Gastroesophageal sphincter (tissue), 4 donors: ENCODE measurements around the gene TXNRD1. TPM values are rescaled to one million over a fixed set of nuclear protein-coding genes. Genes with fewer than 3 reads are reported as not detected.

Experiments used
- ATAC-seq: fragments of 150-250 bp; one replicate; pipeline ENCODE4 v1.9.1; 2016; ENCODE audit warnings: mild to moderate bottlenecking, moderate library complexity
- H3K27ac ChIP-seq, 4 donors: fragments of 200-600 bp; sonication (generic) in 3 of 4; 1 replicate in 3 of 4; 2 replicates in 1 of 4; pipeline ENCODE4 v1.5.1; 2016 to 2019
- H3K27me3 ChIP-seq: fragments of 200-600 bp; sonication (generic); one replicate; pipeline ENCODE4 v1.5.1; 2019
- H3K36me3 ChIP-seq, 2 donors: fragments of 200-600 bp; sonication (generic); one replicate each; pipeline ENCODE4 v1.5.1; 2019; ENCODE audit warnings: control low read depth in 1 of 2
- H3K4me1 ChIP-seq, 3 donors: fragments of 200-600 bp; sonication (generic); 1 replicate in 2 of 3; 2 replicates in 1 of 3; pipeline ENCODE4 v1.5.1; 2016 to 2019; ENCODE audit warnings: control low read depth in 2 of 3
- H3K4me3 ChIP-seq, 2 donors: fragments of 200-600 bp; sonication (generic); one replicate each; pipeline ENCODE4 v1.5.1; 2019; ENCODE audit warnings: mild to moderate bottlenecking in 1 of 2, moderate library complexity in 1 of 2
- H3K9me3 ChIP-seq, 3 donors: fragments of 200-600 bp; sonication (generic); one replicate each; pipeline ENCODE4 v1.5.1; 2017 to 2019; ENCODE audit warnings: control low read depth in 2 of 3
- EP300 ChIP-seq: sonication (generic); formaldehyde crosslinking; IDR thresholded peaks from one replicate; pipeline ENCODE4 v1.6.1; 2017; ENCODE audit warnings: antibody characterized with exemption, mild to moderate bottlenecking
- POLR2A ChIP-seq, 2 donors: fragments of 450-650 bp; IDR thresholded peaks; one replicate each; pipeline ENCODE4 v1.6.1; 2017; ENCODE audit warnings: antibody characterized with exemption in 2 of 2, mild to moderate bottlenecking in 2 of 2, moderate library complexity in 1 of 2
- POLR2AphosphoS5 ChIP-seq: sonication (generic); formaldehyde crosslinking; IDR thresholded peaks from one replicate; pipeline ENCODE4 v1.6.1; 2017; ENCODE audit warnings: antibody characterized with exemption
- WGBS, 2 donors: methylation state at CpG; one replicate each; pipeline ENCODE4 v1.1.5; 2018; ENCODE audit warnings: low coverage in 1 of 2; 5-methylcytosine and 5-hydroxymethylcytosine counted together
- total RNA-seq, 4 donors: library from RNA; depleted of rRNA; stranded (reverse); fragments of >200 nt; gene quantifications; one replicate each; pipeline ENCODE4 v1.1.0, GENCODE V29; 2016
- TF ChIP-seq, protein P1 (sequence below), 4 experiments: fragments of 200-600 bp in 2 of 4; fragments of 450-650 bp in 2 of 4; sonication (generic) in 1 of 4; IDR thresholded peaks; one replicate each; pipeline ENCODE4 v1.5.1; 2017 to 2019; ENCODE audit warnings: antibody characterized with exemption in 4 of 4, mild to moderate bottlenecking in 2 of 4, moderate library complexity in 2 of 4

The TXNRD1 gene
- total RNA-seq, 4 donors from 2014 or later: 230 to 458 (median 305) TPM

DNA sequence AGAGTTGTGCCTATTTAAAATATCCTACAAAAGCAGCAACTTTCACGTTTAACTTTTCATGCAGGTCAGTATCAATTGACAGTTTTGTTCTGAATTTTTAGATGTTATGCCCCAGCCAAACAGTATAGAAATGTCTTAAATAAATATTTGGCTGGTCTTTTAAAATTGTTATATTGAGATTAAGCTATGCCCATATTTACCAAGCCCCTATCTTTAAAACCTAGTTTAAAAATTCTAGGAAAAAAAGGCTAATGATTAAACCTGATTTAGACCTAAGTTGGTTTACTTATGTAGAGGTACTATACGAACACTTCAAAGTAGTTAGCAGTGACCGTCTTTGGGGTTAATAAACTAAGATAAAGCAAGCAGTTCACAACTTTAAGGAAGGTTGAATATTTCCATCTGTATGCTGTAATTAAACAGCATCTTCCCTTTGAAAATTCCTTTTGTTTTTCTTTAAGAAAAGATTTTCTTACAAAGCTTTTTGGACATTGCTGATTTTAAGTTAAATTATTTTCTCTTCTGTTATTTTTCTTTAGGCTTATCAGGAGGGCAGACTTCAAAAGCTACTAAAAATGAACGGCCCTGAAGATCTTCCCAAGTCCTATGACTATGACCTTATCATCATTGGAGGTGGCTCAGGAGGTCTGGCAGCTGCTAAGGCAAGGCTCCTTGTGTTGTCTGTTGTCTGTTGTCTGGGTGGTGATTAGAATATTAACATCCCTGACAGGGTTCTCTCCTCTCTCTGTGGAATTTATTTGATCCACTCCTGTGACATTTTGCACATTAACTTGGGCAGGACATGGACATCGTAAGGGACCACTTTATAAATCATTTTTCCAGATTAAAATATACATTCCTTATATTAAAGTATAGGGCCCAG, 95.4 kb downstream of the TXNRD1 start:
- peaks cover 0 to 62% of the 10 kb centered on the region in 2 donors for H3K36me3 ChIP-seq
- 69 to 80% methylated on average over 5 of the region's 5 CpGs for WGBS, 2 donors
- TF ChIP-seq POLR2A (IDR thresholded peaks at IDR 0.05) (no peak), EP300 (no peak), POLR2AphosphoS5 (no peak)
- TF ChIP-seq, protein P1, sequence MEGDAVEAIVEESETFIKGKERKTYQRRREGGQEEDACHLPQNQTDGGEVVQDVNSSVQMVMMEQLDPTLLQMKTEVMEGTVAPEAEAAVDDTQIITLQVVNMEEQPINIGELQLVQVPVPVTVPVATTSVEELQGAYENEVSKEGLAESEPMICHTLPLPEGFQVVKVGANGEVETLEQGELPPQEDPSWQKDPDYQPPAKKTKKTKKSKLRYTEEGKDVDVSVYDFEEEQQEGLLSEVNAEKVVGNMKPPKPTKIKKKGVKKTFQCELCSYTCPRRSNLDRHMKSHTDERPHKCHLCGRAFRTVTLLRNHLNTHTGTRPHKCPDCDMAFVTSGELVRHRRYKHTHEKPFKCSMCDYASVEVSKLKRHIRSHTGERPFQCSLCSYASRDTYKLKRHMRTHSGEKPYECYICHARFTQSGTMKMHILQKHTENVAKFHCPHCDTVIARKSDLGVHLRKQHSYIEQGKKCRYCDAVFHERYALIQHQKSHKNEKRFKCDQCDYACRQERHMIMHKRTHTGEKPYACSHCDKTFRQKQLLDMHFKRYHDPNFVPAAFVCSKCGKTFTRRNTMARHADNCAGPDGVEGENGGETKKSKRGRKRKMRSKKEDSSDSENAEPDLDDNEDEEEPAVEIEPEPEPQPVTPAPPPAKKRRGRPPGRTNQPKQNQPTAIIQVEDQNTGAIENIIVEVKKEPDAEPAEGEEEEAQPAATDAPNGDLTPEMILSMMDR (IDR thresholded peaks at IDR 0.05): no peak

DNA sequence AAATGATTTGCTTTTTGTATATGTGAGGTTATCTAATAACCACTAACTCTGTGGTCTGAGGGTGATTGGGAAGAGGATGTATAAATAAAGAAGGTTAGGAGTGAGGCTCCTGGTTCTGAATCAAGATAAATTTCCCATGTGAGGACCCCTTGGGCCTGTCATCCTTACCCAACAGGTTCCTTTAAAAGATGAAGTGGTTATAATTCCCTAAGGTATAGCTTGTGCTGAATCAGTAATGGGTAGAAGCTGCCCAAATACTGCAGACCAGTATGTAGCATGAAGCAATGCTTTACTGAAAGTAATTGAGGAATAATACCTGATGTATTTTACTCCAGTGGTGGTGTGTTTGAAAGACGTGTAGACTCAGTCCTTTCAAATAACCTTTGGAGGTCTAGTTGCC, 96.6 kb downstream of the TXNRD1 start:
- WGBS, 2 donors: 67% methylated on average over 1 of the region's 1 CpG
- Histone ChIP-seq H3K4me3 (no peak overlapping the region), H3K27ac (no peak overlapping the region), H3K9me3 (no peaks in the 10 kb centered on the region), H3K36me3 (peaks cover 0 to 74% of the 10 kb centered on the region in 2 donors), H3K27me3 (no peaks in the 10 kb centered on the region), H3K4me1 (peaks cover 0 to 21% (median 4%) of the 10 kb centered on the region in 3 donors)
- no peak for ATAC-seq
- TF ChIP-seq POLR2A (IDR thresholded peaks at IDR 0.05) (no peak), EP300 (no peak)

More for the DNA sequence above, 95.4 kb downstream of the TXNRD1 start:
- H3K4me1 ChIP-seq: peaks cover 5 to 33% (median 8%) of the 10 kb centered on the region in 3 donors
- no peak overlapping the region for H3K27ac ChIP-seq
- H3K4me3 ChIP-seq: no peak overlapping the region
- no peaks in the 10 kb centered on the region for H3K9me3 ChIP-seq
- H3K27me3 ChIP-seq: no peaks in the 10 kb centered on the region
- ATAC-seq: no peak

DNA sequence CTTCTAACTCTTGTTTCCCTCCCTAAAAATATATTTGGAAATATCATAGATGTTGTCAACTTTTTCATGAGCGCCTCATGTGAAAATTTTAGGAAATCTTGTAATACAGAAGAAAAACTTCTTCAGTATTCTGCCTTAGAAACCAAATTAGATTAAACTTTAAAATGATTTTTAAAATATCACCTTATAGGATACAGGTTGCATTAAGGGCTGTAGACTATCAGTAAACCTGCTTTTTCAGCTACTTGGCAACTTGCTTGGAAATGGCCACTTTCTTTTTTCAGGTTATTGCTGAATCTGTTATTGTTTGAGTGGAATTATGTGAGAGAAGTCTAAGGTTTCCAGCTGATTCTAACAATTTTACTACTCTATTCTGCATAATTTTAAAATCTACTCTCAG, 97.1 kb downstream of the TXNRD1 start:
- H3K27me3 ChIP-seq: no peaks in the 10 kb centered on the region
- no peak overlapping the region for H3K27ac ChIP-seq
- 88 to 100% methylated on average over 1 of the region's 1 CpG for WGBS, 2 donors
- H3K36me3 ChIP-seq: peaks cover 0 to 78% of the 10 kb centered on the region in 2 donors
- H3K4me1 ChIP-seq: peaks cover 0 to 16% (median 0%) of the 10 kb centered on the region in 3 donors
- H3K9me3 ChIP-seq: no peaks in the 10 kb centered on the region
- no peak for ATAC-seq
- no peak for TF ChIP-seq POLR2AphosphoS5
- TF ChIP-seq, protein P1 (IDR thresholded peaks at IDR 0.05): no peak
- TF ChIP-seq POLR2A (IDR thresholded peaks at IDR 0.05): no peak
- TF ChIP-seq EP300: no peak
- no peak overlapping the region for H3K4me3 ChIP-seq

DNA sequence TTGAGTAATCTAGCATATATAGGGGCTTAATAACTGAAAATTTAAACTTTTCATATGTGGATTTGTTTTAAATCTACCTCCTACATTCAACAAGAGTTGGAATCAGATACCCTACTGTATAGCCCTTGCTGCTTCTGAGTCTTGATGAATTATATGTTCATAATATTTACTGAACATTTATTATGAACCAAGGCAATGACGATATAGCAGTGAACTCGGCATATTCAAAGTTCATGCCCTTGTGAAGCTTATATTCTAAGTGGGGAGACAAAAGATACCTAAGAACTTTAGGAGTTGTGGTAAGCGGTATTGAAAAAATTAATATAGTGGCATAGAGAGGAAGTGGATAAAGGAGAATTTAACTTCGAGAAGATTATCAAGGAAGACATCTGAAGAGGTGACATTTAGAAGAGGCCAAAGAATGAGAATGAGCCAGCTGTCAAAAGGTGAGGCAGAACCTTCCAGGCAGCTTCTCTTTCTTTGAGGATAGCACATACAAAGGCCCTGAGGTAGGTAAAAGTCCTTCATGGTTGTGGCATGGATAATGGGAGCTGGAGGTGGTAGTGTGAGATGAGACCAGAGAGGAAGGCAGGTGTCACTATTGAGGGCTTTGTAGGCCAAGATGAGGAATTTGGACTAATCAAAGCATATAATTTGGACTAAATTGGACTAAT, 98.1 kb downstream of the TXNRD1 start:
- H3K36me3 ChIP-seq: peaks cover 1 to 89% of the 10 kb centered on the region in 2 donors
- H3K9me3 ChIP-seq: no peaks in the 10 kb centered on the region
- no peak for ATAC-seq
- H3K4me3 ChIP-seq: no peak overlapping the region
- H3K27me3 ChIP-seq: no peaks in the 10 kb centered on the region
- H3K27ac ChIP-seq: no peak overlapping the region
- 42 to 57% methylated on average over 4 of the region's 4 CpGs for WGBS, 2 donors
- TF ChIP-seq EP300 (no peak), POLR2A (IDR thresholded peaks at IDR 0.05) (no peak), POLR2AphosphoS5 (no peak)
- TF ChIP-seq, protein P1 (IDR thresholded peaks at IDR 0.05): no peak
- H3K4me1 ChIP-seq: peaks cover 0 to 11% (median 0%) of the 10 kb centered on the region in 3 donors

DNA sequence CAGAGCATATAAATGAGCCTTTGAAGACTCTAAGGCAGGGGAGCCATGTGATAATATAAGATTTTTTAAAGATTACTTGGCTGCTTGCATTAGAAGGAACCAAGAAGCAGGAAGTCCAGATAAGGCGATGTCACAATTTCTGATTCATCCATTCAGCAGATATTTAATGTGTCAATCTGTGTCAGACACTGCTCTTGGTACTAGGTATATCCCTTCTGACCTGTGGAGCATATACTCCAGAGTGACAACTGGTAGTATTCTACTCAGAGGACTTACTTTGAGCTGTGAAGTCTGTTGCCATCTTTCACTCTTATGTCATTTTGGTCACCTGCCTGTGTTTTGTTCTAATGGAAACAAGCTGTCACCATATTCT, 98.6 kb downstream of the TXNRD1 start:
- WGBS, 2 donors: 100% methylated on average over 1 of the region's 1 CpG
- TF ChIP-seq, protein P1 (IDR thresholded peaks at IDR 0.05): no peak
- TF ChIP-seq POLR2AphosphoS5 (no peak), EP300 (no peak)
- Histone ChIP-seq H3K4me3 (no peak overlapping the region), H3K4me1 (peaks cover 0 to 7% (median 0%) of the 10 kb centered on the region in 3 donors), H3K36me3 (peaks cover 3 to 94% of the 10 kb centered on the region in 2 donors), H3K27ac (no peak overlapping the region), H3K9me3 (no peaks in the 10 kb centered on the region), H3K27me3 (no peaks in the 10 kb centered on the region)
- no peak for ATAC-seq
